NOMO-1 (cell line): ENCODE results near the gene PXYLP1.

Experiments
- DNase-seq, 2 experiments: peaks; one replicate each; lab custom pipeline; 2025; ENCODE audit not compliant: unreplicated experiment in 2 of 2; lab: John Stamatoyannopoulos, UW

The PXYLP1 gene

GRCh38 chr3:141341536-141341935, 109.9 kb downstream of the PXYLP1 start:
- no peak for DNase-seq

GRCh38 chr3:141342386-141342785, 110.8 kb downstream of the PXYLP1 start:
- no peak for DNase-seq

GRCh38 chr3:141343077-141343476, 111.5 kb downstream of the PXYLP1 start:
- DNase-seq = no peak

- no peak for DNase-seq
Measured at GRCh38 chr3:141343865-141344271, 112.2 kb downstream of the PXYLP1 start.
